ENCODE measurements around the gene DNAH12.

- TF ChIP-seq, protein P1, sequence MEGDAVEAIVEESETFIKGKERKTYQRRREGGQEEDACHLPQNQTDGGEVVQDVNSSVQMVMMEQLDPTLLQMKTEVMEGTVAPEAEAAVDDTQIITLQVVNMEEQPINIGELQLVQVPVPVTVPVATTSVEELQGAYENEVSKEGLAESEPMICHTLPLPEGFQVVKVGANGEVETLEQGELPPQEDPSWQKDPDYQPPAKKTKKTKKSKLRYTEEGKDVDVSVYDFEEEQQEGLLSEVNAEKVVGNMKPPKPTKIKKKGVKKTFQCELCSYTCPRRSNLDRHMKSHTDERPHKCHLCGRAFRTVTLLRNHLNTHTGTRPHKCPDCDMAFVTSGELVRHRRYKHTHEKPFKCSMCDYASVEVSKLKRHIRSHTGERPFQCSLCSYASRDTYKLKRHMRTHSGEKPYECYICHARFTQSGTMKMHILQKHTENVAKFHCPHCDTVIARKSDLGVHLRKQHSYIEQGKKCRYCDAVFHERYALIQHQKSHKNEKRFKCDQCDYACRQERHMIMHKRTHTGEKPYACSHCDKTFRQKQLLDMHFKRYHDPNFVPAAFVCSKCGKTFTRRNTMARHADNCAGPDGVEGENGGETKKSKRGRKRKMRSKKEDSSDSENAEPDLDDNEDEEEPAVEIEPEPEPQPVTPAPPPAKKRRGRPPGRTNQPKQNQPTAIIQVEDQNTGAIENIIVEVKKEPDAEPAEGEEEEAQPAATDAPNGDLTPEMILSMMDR (conservative IDR thresholded peaks at IDR 0.05 in 1 of 2, IDR thresholded peaks at IDR 0.05 in 1 of 2; ENCODE audit: low read depth in 1 of 2, low read length in 2 of 2) = no peak
- TF ChIP-seq EZH2 (IDR thresholded peaks at IDR 0.05; ENCODE audit: low read length, missing control alignments) = no peak
These were observed 157.8 kb downstream of the DNAH12 start for GRCh38 chr3:57386307-57386706.

Measured in fibroblast of lung (primary cell).